AG04450 (cell line): ENCODE measurements around the gene N4BP2L1. TPM values are rescaled to one million over a fixed set of nuclear protein-coding genes. Genes with fewer than 3 reads are reported as not detected.
A peak's percentile ranks its signal among the peaks of the same experiment; 100 is the strongest.

Experiments used
- CTCF ChIA-PET: fragments of 300-600, 350-600 bp; formaldehyde crosslinking; extraction: SDS; loops from one replicate; lab custom pipeline; 2022; ENCODE audit warnings: antibody characterized with exemption, inconsistent platforms; lab: Charles Lee
- POLR2A ChIA-PET: fragments of 350-600 bp; formaldehyde crosslinking; extraction: SDS; loops from one replicate; lab custom pipeline; 2021; ENCODE audit warnings: antibody characterized with exemption, inconsistent platforms; lab: Yijun Ruan, JAX
- DNase-seq: peaks from one replicate; pipeline ENCODE4 v3.0.0-alpha.2; 2011; ENCODE audit warnings: low read depth, low spot score
- H3K27ac ChIP-seq: one replicate; pipeline ENCODE4 v1.5.1; 2012; ENCODE audit warnings: low read depth, low read length, control low read depth
- H3K27me3 ChIP-seq: one replicate; pipeline ENCODE4 v1.6.0; 2012; ENCODE audit warnings: low read length; ENCODE audit not compliant: control insufficient read depth, insufficient read depth
- H3K4me3 ChIP-seq: 2 replicates; pipeline ENCODE4 v1.5.1; 2011; ENCODE audit warnings: mild to moderate bottlenecking, low read depth, low read length, control low read depth
- H3K9me3 ChIP-seq: 2 replicates; pipeline ENCODE4 v1.5.1; 2012; ENCODE audit warnings: low read length; ENCODE audit not compliant: control insufficient read depth, insufficient read depth
- polyA minus RNA-seq: library from RNA; depleted of rRNA, polyadenylated mRNA; stranded (reverse); fragments of >200 nt; gene quantifications from 2 replicates; pipeline ENCODE4 v1.2.3, GENCODE V29; 2011; rRNA and poly(A)+ RNA removed
- polyA plus RNA-seq: library from polyadenylated mRNA; depleted of rRNA; stranded (reverse); fragments of >200 nt; gene quantifications from 2 replicates; pipeline ENCODE4 v1.2.3, GENCODE V29; 2011; rRNA removed
- TF ChIP-seq, protein P1 (sequence below): IDR thresholded peaks from 2 replicates; pipeline ENCODE4 v1.5.1; 2011; ENCODE audit warnings: low read depth, low read length, control low read depth, inconsistent platforms

N4BP2L1 gene
- polyA plus RNA-seq (0.88 and 1.8 TPM in 2 replicates), polyA minus RNA-seq (1.0 and 1.5 TPM in 2 replicates)

DNA sequence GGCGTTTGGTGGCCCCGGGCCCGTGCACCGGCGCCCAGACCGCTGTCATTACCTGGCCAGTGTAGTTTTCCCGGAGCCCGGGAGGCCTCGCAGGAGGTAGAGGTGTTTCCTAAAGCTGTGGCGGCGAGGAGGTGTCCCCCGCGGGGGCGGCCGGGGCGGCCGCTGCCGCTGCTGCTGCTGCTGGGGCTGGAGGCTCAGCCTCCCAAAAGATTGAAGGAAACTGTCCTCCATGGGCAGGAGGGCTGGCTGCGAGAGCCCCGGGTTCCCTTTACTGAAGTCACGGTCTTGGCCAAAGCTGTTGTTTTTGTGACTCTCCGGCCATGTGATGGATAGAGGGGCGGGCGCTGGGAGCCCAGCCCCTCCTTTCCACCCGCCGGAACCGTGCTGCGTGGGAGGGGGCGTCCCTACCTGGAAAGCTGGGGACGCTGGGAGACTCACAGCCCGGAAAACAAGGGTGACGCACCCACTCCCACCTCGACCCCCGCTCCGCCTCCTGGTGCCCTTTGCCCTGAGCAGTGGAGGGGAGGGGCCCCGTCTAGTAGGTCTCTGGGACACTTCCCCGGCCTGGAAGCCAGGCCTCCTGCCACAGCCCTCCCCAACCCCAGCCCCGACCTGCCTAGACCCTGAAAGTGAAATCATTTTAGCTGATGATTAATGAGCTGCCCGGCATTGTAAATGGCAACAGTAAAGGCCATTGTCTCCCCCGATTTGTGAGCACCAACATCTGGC is at the start of gene N4BP2L1:
TSS of gene N4BP2L1 (minus strand) at position 279 of the 729 bp plus-strand sequence. CDS start at position 231, 48 bp downstream.
- ChIA-PET CTCF (interaction anchor here (0.6 to 1.2 kb wide), 2 partner anchors 207 to 518 kb away, joined by 3 to 5 read pairs; no protein-coding TSS in a partner anchor), POLR2A (interaction anchor here (1.0 to 1.2 kb wide), 2 partner anchors 9 to 20 kb away, joined by 3 to 14 read pairs; no protein-coding TSS in a partner anchor)
- H3K27me3 ChIP-seq = no peaks in the 10 kb centered on the region
- H3K4me3 ChIP-seq = peak within 1 kb of the TSS; percentile 62
- H3K27ac ChIP-seq = no peak within 1 kb of the TSS
- H3K9me3 ChIP-seq = no peaks in the 10 kb centered on the region; the same call in 1 of the 2 replicates
- DNase-seq = no peak
- TF ChIP-seq, protein P1, sequence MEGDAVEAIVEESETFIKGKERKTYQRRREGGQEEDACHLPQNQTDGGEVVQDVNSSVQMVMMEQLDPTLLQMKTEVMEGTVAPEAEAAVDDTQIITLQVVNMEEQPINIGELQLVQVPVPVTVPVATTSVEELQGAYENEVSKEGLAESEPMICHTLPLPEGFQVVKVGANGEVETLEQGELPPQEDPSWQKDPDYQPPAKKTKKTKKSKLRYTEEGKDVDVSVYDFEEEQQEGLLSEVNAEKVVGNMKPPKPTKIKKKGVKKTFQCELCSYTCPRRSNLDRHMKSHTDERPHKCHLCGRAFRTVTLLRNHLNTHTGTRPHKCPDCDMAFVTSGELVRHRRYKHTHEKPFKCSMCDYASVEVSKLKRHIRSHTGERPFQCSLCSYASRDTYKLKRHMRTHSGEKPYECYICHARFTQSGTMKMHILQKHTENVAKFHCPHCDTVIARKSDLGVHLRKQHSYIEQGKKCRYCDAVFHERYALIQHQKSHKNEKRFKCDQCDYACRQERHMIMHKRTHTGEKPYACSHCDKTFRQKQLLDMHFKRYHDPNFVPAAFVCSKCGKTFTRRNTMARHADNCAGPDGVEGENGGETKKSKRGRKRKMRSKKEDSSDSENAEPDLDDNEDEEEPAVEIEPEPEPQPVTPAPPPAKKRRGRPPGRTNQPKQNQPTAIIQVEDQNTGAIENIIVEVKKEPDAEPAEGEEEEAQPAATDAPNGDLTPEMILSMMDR = no peak

DNA sequence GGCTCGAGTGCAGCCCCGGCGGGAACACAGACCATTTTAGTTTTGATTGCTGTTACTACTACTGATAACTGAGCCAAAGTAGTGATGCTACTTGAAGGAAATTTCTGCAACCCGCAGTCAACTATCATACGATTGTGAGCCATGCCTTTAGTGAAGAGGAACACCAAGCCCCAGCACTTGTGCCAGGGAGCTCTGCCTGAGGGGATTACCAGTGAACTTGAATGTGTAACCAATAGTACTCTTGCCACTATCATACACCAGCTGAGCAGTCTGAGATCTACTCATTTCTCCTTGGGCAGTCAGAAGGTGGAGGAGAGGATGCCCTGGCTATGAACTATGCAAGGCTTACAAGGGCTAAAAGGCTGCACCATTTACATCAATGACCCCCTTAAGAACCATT is 49.0 kb upstream of the N4BP2L1 start:
- Histone ChIP-seq H3K27ac (no peak overlapping the region), H3K27me3 (no peaks in the 10 kb centered on the region), H3K4me3 (no peak overlapping the region), H3K9me3 (no peaks in the 10 kb centered on the region)
- CTCF ChIA-PET = no interaction called here
- POLR2A ChIA-PET = no interaction called here
- DNase-seq = no peak
- TF ChIP-seq, protein P1 = no peak

DNA sequence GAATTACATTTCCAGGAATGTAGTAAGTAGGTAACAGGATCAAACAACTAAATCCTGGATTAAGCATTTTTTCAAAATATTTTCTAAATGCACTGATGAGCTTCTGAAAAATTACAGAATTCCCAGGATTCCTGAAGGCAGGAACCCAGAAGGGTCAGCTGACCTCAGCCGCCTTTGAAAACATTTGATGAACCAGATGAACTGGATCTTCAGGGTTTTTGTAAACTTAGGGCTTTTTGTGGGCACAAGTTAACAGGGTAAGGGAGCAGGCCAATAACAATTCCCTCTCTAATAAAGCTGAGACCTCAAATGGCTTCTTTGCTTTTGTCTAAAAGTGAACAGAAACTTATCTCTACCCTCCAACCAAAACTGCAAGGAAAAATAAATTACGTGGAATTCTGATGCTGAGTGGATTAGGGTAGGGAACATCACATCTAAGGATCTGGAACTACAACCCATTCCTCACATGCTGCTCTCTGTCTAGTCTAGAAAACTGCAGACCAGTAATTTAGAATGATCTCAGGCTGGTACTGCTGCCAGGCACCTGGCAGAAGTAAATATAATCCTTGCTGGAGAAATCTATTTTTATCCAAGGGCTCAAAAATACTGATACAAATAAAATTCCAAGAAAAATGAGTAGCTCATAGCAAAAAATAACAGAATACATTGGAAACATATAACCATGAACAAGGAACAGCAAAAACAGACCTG is 48.2 kb upstream of the N4BP2L1 start:
- TF ChIP-seq, protein P1 = no peak
- Histone ChIP-seq H3K4me3 (no peak overlapping the region), H3K27ac (no peak overlapping the region), H3K9me3 (no peaks in the 10 kb centered on the region), H3K27me3 (no peaks in the 10 kb centered on the region)
- no peak for DNase-seq
- ChIA-PET CTCF (no interaction called here), POLR2A (no interaction called here)

DNA sequence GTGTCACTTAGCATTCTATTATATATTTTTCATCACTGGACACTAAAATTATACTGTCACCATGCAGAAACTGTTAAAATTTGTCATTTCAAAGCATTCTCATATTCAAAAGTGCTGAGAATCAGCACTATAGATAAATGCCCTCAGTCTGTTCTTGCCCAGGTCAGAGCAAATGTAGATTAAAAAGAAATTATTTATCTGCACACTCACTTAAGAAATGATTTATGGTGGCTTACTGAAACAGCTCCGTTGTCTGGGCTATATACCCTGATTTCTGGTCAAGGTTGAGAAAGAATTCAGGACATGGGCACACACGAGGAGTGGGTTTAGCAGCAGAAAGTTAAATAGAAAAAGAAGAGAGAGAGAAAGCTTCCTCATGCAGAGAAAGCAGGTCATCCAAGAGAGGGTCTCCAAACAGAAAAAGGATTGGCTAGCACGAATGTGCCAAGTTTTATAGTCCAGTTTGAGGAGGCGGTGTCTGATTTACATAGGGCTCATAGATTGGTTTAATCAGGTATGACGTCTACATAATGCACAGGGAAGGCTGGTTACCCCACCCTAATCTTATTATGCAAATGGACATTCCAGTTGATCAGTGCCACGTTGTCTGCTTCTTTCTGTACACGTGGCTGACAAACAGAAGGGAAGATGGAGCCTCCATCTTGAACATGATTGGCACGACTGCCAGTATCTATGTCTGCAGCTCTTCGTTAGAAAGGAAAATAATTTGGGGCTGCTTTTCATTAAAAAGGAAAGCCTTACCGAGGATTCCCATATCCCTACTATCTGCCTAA is 47.3 kb upstream of the N4BP2L1 start:
- Histone ChIP-seq H3K27me3 (no peaks in the 10 kb centered on the region), H3K4me3 (no peak overlapping the region), H3K9me3 (no peaks in the 10 kb centered on the region), H3K27ac (no peak overlapping the region)
- TF ChIP-seq, protein P1 = no peak
- ChIA-PET POLR2A (no interaction called here), CTCF (no interaction called here)
- DNase-seq = no peak
